ENCODE results near the gene PYGB.

GRCh38 chr20:25207149-25207959, 40.5 kb upstream of the PYGB start:
- TF ChIP-seq EP300 (IDR thresholded peaks at IDR 0.05): no peak
- TF ChIP-seq POLR2A (IDR thresholded peaks at IDR 0.05): no peak

All from tibial nerve (tissue), 3 donors.